Measurements from ENCODE around the gene DEFB114.
"Not testable (repeated sequence)": the region's sequence is repeated elsewhere in the genome, so short reads cannot be mapped to it uniquely, and the experiment has no call there.

The DEFB114 gene

GRCh38 chr6:49964064-49964463, at the start of gene DEFB114:
Gene DEFB114 (minus strand): TSS chr6:49964164. CDS start chr6:49964105, 59 bp downstream.
- DNase-seq = no peak

GRCh38 chr6:50007819-50008218, 43.9 kb upstream of the DEFB114 start:
- no peak for DNase-seq

DNA sequence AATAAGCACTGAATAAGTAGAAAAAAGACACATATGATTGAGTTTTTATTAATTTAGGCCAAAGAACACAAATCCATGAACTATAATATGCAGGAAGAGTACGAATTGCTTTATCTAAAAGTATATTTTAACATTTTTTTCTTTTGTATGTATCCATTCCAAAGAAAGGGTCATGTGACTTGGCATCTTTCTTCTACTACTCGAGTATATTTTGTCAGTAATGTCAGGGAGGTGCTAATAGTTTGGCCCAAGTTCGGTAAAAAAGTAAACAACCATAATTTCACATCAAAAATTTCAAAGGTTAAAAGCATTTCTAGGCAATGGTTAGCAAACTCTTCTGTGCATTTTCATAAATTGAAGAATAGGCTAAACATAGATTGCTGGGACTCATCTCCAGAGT, 39.2 kb upstream of the DEFB114 start:
- no peak for DNase-seq

- no peak for DNase-seq
These were observed 31.3 kb upstream of the DEFB114 start for GRCh38 chr6:49995278-49995677.

- DNase-seq = no peak
These were observed 24.9 kb upstream of the DEFB114 start for GRCh38 chr6:49988900-49989299.

DNA sequence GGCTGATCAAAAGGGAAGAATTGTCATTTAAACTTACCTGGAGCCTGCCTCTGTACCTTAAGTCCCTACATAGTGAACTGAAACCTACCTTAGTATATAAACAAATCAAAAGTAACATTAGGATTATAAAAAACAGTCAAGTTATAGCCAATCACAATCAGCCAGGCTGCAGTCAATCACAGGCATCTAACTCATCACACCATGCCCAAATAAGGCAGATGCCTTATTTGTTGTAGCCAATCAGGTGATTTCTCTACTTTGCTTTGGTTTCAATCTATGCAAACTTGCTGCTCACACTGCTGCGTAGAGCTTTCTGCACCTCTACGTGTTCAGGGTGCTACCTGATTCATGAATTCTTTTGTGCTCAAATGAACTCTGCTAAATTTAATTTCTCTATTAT, 23.8 kb upstream of the DEFB114 start:
- no peak for DNase-seq

GRCh38 chr6:49986551-49986950, 22.6 kb upstream of the DEFB114 start:
- no peak for DNase-seq

DNA sequence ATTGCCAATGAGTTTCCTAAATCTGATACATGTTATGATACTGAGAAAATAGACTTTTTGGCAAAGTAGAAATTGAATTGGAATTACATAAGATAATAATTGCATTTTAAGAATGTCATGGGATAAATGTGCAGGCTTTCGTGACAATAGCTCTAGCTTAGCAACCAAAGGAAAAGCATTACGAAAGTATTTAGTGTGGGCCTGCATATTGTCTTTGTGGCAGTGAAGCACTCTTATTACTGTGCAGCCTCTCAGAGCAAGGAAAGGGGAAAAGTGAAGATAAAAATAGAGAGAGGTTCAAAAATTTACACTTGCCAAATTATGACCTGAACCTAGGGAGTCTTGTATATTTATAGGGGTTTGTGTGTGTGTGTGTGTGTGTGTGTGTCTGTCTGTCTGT, 18.1 kb upstream of the DEFB114 start:
- no peak for DNase-seq

- DNase-seq = no peak
These were observed 16.9 kb upstream of the DEFB114 start for GRCh38 chr6:49980898-49981297.

DNA sequence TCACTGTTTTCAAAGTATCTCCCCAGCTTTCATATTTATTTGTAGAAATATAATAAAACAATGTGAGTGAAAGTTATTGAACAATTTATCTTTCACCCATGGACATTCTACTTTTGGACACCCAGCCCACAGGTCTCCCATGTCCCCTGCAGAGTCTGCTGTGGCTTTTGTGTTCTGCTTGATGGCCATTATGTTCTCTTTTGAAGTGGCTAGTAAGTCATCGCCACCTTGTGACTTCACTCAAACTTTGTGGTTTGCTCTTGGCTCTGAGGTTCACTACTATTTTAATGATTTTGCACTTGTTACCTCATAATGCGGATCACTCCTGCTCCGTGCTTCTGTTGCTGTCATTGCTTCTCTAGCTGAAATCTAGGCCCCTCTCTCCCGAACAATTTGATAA, 15.6 kb upstream of the DEFB114 start:
- DNase-seq = no peak

- DNase-seq = no peak
These were observed 14.6 kb upstream of the DEFB114 start for GRCh38 chr6:49978332-49979226.

DNA sequence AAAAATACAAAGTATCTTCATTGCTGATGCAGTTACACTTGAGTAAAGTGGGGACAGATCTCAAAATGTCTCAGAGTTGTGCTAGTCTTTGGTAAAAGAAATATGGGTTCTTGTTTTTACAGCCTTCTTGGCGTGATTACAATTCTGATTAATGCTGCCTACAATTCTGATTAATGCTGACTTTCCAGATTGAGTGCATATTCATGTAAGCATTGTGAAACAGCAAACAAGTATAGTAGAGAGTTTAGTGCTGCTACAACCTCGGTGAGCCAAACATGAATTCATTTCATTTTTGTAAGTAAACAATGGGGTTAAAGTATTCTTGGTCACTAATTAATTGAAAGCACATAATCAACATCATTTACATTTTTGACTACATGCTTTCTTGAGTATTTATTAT, 5.6 kb upstream of the DEFB114 start, which contains the start of gene DEFB113:
Gene DEFB113 (minus strand): TSS at position 21 of the 400 bp plus-strand sequence. CDS start 0 bp downstream, at position 21.
- DNase-seq = no peak

DNA sequence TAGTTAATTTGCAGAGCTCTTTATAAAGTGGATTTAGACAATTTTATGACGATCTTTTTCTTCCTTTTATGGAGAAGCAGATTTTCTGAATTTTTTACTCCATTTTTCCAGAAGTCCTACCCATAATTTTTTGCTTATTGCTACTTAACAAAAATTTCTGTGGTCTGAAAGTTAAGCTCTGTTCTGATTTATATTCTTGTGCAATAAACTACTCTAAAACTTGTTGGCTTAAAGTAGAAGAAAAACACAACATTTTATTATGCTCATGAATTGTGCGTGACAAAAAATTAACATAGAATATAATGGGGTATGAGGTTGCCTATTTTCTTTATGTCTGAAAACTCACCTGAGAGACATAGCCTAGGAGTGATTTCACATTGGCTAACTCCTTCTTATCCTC, 2.9 kb upstream of the DEFB114 start:
- no peak for DNase-seq

DNA sequence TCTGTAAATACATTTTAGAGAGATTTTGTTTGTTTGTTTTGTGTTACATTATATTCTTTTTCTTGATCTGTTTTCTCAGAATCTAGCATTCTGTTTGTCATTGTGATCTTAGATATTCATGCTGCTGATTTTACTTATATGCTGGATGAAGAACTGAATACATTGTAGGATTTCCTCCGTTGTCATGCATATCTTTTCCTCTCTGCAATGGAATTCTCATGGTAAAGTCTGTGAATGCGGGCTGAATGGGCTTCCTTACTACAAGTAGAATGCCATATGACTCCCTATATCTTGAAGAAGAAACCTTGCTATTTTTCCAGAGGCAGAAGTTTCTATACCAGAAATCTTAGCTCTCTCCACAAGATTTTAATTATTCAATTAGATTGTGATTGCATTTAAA, 2.4 kb upstream of the DEFB114 start:
- DNase-seq = no peak

DNA sequence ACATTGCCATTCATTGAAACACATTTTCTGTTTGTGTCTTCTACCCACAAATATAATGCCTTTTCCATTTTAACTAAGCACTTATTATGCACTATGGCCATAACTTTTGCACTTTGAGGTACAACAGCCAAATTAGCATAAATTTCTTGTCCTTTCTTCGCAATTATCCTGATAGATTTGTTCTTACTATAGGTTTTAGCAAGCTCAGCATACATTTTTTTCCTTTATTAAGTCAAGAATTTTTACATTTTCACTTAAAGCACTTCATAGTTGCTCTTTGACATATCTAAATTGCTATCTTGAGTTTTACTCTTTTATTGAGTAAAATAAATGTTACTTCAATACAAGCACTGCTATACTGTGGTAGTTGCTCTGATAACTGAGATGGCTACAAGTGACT, 5.8 kb downstream of the DEFB114 start:
- no peak for DNase-seq

DNA sequence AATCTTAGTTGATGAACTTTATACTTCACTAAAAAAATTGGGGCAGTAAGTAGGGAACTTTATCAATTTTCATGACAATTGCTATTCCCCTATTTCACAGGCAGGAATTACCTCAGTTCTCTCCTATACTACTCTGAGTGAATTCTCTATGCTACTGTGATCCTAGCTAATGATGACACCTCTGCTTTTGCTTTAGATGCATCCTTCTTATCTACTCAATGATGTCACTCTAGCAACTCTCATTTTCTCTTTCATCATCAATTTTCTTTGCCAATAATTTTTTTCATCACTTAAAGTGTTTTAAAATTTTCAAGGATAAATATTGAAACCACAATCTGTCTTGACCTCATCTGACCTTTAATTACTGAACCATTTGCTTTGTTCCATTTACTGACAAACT, 8.1 kb downstream of the DEFB114 start:
- no peak for DNase-seq

- no peak for DNase-seq
These were observed 12.0 kb downstream of the DEFB114 start for GRCh38 chr6:49951926-49952325.

DNA sequence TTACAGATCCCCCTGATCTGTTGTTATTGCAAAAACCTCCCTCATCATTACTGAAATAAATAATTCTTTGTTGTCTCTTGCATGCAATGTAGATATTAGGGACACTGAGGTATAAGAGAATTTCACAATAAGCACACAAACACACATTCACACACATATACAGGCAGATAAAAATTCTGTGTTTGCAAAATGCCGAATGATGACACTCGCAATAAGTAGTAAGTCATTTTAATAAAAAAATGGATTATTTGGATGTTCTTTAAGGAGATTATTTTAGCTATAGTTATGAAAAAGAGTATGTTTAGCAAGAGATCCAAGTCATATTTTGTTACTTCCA, 13.6 kb downstream of the DEFB114 start:
- DNase-seq = no peak

GRCh38 chr6:49949062-49949461, 14.9 kb downstream of the DEFB114 start:
- DNase-seq = no peak

DNA sequence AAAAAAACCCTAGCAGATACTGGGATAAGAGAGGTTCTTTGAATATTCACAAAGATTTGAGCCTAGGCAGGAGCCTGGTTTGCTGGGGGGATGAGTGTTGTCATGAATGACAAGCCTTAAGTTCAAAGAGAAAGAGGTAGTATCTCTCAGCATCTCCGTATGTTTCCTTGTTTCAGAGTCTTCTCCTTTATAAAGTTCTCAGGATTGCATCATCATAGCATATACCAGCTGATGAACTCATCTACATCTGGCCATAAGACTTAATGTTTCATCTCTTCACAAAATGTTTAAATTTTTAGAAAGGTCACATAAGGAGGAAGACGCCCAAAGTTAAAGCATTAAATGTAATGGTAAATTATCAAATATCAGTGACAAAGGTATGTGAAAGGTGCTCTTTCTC, 17.1 kb downstream of the DEFB114 start:
- DNase-seq = no peak

DNA sequence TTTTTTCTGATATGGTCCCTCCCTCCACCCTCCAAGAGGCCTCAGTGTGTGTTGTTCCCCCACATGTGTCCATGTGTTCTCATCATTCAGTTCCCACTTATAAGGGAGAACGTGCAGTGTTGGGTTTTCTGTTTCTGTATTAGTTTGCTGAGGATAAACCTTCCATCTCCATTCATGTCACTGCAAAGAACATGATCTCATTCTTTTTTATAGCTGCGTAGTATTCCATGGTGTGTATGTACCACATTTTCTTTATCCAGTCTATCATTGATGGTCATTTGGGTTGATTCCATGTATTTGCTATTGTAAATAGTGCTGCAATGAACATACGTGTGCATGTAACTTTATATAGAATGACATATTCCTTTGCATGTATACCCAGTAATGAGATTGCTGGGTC, 19.9 kb downstream of the DEFB114 start:
- DNase-seq = not testable (repeated sequence)

DNA sequence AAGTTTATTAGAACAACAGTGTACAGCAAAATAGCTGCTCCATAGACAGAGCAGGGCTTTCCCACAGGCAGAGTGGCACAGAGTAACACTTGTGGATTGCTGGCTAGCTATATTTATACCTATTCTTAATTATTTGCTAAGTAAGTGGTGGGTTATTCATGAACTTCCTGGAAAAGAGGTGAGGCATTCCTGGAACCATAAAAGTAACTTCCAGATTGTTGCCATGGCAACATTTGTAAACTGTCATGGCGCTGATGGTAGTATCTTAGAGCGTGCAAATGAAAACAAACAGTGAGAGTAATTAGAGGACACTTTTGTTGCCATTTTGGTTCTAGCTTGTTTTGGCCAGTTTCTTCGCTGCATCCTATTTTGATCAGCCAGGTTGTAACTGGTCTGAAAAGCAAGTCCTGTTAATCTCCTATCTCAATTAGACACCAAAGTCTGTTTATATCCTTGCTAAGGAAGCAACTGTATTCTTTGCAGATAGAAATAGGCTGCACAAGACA, 23.9 kb downstream of the DEFB114 start:
- DNase-seq = no peak

DNA sequence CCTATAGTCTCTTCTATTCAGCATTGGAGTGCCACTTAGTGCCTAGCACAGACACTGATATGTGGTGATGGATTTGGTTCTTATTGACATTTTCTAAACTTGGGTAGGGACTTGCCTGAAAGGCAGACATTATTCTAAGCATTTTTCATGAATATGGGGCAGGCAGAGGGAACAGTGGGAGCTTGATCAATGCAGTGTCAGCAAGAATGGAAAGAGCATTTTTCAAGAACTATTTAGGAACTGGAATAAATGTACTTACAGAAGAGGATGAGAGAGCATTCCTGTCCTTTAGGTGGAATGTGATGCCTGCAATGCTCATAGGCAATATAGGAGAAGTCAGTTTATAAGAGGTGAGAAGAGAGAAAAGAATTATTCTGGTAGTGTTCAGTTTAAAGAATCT, 26.2 kb downstream of the DEFB114 start:
- DNase-seq = no peak

GRCh38 chr6:49937017-49937416, 26.9 kb downstream of the DEFB114 start:
- no peak for DNase-seq

DNA sequence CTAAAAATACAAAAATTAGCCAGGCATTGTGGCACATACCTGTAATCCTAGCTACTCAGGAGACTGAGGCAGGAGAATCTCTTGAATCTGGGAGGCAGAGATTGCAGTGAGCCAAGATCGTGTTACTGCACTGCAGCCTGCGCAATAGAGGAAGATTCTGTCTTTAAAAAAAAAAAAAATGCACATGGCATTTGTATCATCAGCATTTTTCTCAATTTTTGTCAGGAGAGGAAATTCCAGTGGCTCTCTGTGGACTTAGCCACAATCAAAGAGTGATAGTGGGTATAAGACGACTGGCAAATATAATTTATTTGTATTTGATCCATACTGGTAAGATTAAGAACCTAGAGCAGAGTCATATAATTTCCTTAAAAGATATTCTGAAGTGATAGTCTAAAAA, 28.6 kb downstream of the DEFB114 start:
- no peak for DNase-seq

All from activated T-cell treated with anti-CD3 and anti-CD28 coated beads, Interleukin-2, amount 50 U/mL, for 1 hour (primary cell).